Measurements from ENCODE around the gene FEM1A. TPM values are rescaled to one million over a fixed set of nuclear protein-coding genes. Genes with fewer than 3 reads are reported as not detected.

The FEM1A gene
- total and polyA plus RNA-seq, 2 of the 8 experiments (the other 6 are each of a cell fraction or from before 2014, with no cell fraction given): 6.7 to 16.1 TPM

- TF ChIP-seq CHD7 (IDR thresholded peaks at IDR 0.05; ENCODE audit: insufficient replicate concordance, low read length) (no peak), EGR1 (IDR thresholded peaks at IDR 0.05; ENCODE audit: borderline replicate concordance, low read depth, low read length) (no peak), E2F6 (IDR thresholded peaks at IDR 0.05) (no peak; the same call in 1 of the 2 replicates), EP300 (IDR thresholded peaks at IDR 0.05; ENCODE audit: borderline replicate concordance in 1 of 2, low read depth in 2 of 2, low read length in 2 of 2) (no peak), JUND (IDR thresholded peaks at IDR 0.05; ENCODE audit: low read length) (no peak; the same call in 1 of the 2 replicates), JUN (IDR thresholded peaks at IDR 0.05; ENCODE audit: low read depth, low read length) (no peak), POLR2AphosphoS5 (IDR thresholded peaks at IDR 0.05; ENCODE audit: low read depth, low read length) (peak; percentile 90), EZH2 (IDR thresholded peaks at IDR 0.05; ENCODE audit: low read depth, low read length, severe bottlenecking) (no peak)
Measured at GRCh38 chr19:4791183-4792018, at the start of gene FEM1A (continued).

All from H1 (cell line).